Loucy (cell line): Measurements from ENCODE around the gene HAL.

Experiments
- H2AFZ ChIP-seq: fragments of 200-600 bp; sonication (generic); 2 replicates; pipeline ENCODE4 v1.6.0; 2016; ENCODE audit warnings: antibody characterized with exemption, mild to moderate bottlenecking, low read length, moderate library complexity
- H3F3A ChIP-seq: fragments of 200-600 bp; 2 replicates; pipeline ENCODE4 v1.6.0; 2016; ENCODE audit warnings: antibody characterized with exemption, low read depth, mild to moderate bottlenecking
- H3K27me3 ChIP-seq: fragments of 200-600 bp; sonication (generic); 2 replicates; pipeline ENCODE4 v1.6.1; 2014; ENCODE audit warnings: low read length, mild to moderate bottlenecking; ENCODE audit not compliant: insufficient read depth, poor library complexity, severe bottlenecking
- H3K36me3 ChIP-seq: fragments of 200-600 bp; sonication (generic); 2 replicates; pipeline ENCODE4 v1.6.1; 2016; ENCODE audit warnings: low read length; ENCODE audit not compliant: insufficient read depth
- H3K4me1 ChIP-seq: fragments of 200-600 bp; sonication (generic); 2 replicates; pipeline ENCODE4 v1.5.1; 2014; ENCODE audit warnings: low read length, mild to moderate bottlenecking; ENCODE audit not compliant: insufficient read depth, poor library complexity, severe bottlenecking
- H3K4me2 ChIP-seq: fragments of 200-600 bp; sonication (generic); 2 replicates; pipeline ENCODE4 v1.6.0; 2014; ENCODE audit warnings: antibody characterized with exemption, low read length, low read depth, mild to moderate bottlenecking; ENCODE audit not compliant: poor library complexity, severe bottlenecking
- H3K4me3 ChIP-seq: fragments of 200-600 bp; sonication (generic); 2 replicates; pipeline ENCODE4 v1.5.1; 2014; ENCODE audit warnings: low read length, mild to moderate bottlenecking, mixed read lengths; ENCODE audit not compliant: poor library complexity, severe bottlenecking
- H3K79me2 ChIP-seq: fragments of 200-600 bp; sonication (generic); 2 replicates; pipeline ENCODE4 v1.6.1; 2014; ENCODE audit warnings: low read length; ENCODE audit not compliant: insufficient read depth
- H3K9ac ChIP-seq: fragments of 200-600 bp; sonication (generic); 2 replicates; pipeline ENCODE4 v1.6.0; 2014; ENCODE audit warnings: mild to moderate bottlenecking, low read depth, low read length, moderate library complexity; ENCODE audit not compliant: poor library complexity, severe bottlenecking
- H3K9me2 ChIP-seq: fragments of 200-600 bp; sonication (generic); replicated peaks from 2 replicates; pipeline ENCODE4 v1.6.1; 2016; ENCODE audit warnings: low read depth, low read length, mixed read lengths
- H3K9me3 ChIP-seq: fragments of 200-600 bp; sonication (generic); 2 replicates; pipeline ENCODE4 v1.6.1; 2014; ENCODE audit warnings: mild to moderate bottlenecking, antibody characterized with exemption, low read length, low read depth; ENCODE audit not compliant: insufficient read depth
- H4K20me1 ChIP-seq: fragments of 200-600 bp; sonication (generic); 2 replicates; pipeline ENCODE4 v1.6.0; 2014; ENCODE audit warnings: antibody characterized with exemption, low read length, mild to moderate bottlenecking; ENCODE audit not compliant: insufficient read depth, poor library complexity, severe bottlenecking
- CTCF ChIP-seq: fragments of 200-600 bp; sonication (generic); conservative IDR thresholded peaks from 2 replicates; pipeline ENCODE4 v1.5.1; 2014; ENCODE audit warnings: mild to moderate bottlenecking, antibody characterized with exemption, low read length
- EZH2phosphoT487 ChIP-seq: fragments of 200-600 bp; IDR thresholded peaks from 2 replicates; pipeline ENCODE4 v1.6.1; 2018; ENCODE audit warnings: antibody characterized with exemption, mild to moderate bottlenecking, moderate library complexity, borderline replicate concordance

Gene HAL

GRCh38 chr12:95959107-95959506, 37.0 kb downstream of the HAL start:
- Histone ChIP-seq H3F3A (no peaks in the 10 kb centered on the region), H3K36me3 (no peaks in the 10 kb centered on the region), H3K9ac (no peak overlapping the region), H3K27me3 (no peaks in the 10 kb centered on the region), H3K4me2 (no peak overlapping the region), H3K4me3 (no peak overlapping the region), H2AFZ (no peak overlapping the region), H3K9me2 (no peaks in the 10 kb centered on the region), H3K9me3 (no peaks in the 10 kb centered on the region), H3K4me1 (no peaks in the 10 kb centered on the region), H3K79me2 (no peaks in the 10 kb centered on the region), H4K20me1 (no peaks in the 10 kb centered on the region)
- TF ChIP-seq CTCF (peak; percentile 52), EZH2phosphoT487 (no peak)

DNA sequence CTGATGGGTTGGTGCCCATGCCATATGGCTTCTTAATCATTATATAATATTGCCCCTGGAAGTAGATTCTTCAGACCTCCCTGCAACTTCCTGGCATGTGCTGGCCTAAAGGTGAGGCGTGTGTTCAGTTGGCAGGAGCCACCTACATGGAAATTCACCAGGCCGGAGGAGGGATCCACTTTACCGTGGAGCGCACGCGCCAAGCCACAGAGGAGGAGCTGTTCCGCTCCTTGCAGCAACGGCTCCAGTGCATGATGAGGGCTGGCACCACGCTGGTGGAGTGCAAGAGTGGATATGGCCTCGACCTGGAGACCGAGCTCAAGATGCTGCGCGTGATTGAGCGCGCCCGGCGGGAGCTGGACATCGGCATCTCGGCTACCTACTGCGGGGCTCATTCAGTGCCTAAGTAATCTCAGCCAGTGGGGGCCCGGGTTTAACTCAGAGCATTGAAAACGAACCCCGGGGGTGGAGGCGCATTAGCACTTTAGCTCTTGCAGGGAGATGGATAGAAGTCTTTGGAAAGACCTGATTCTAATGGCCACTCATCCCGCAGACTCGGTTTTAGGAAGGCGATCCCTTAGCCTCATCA, 39.5 kb downstream of the HAL start:
- TF ChIP-seq EZH2phosphoT487 (no peak), CTCF (no peak)
- no peaks in the 10 kb centered on the region for H3K79me2 ChIP-seq
- no peak overlapping the region for H3K9ac ChIP-seq
- H3K9me2 ChIP-seq, result no peaks in the 10 kb centered on the region
- no peaks in the 10 kb centered on the region for H3F3A ChIP-seq
- no peaks in the 10 kb centered on the region for H3K36me3 ChIP-seq
- H2AFZ ChIP-seq, result no peak overlapping the region
- no peaks in the 10 kb centered on the region for H3K9me3 ChIP-seq
- no peak overlapping the region for H3K4me3 ChIP-seq
- H3K27me3 ChIP-seq, result no peaks in the 10 kb centered on the region
- no peaks in the 10 kb centered on the region for H3K4me1 ChIP-seq
- no peak overlapping the region for H3K4me2 ChIP-seq
- no peaks in the 10 kb centered on the region for H4K20me1 ChIP-seq

DNA sequence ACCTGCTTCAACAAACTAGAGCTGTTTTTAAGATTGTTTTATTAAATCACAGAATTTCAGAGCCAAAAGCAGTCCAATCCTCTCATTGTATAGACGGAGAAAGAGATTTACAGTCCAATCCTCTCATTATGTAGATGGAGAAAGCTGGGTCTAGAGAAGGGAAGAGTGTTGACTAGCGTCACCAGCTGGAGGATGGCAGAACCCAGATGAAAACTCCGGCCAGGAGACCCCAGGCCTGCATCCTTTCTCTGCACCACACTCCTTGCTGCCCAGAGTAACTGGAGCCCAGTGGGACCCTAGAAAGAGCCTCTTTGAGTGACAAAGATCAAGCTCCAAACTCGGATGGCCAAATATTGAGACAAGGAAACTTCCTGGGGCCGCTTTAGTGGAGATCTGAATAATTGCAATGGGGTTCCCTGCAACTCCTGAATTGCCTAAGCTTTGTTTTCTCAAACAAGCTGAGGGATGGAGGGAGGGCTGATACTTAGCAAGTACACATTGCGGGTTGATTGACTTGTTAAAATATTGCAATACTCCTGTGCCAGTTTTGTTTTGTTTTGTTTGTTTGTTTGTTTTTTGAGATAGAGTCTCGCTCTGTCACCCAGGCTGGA, 40.5 kb downstream of the HAL start:
- Histone ChIP-seq H3K9ac (no peak overlapping the region), H3K9me2 (no peaks in the 10 kb centered on the region), H3K79me2 (no peaks in the 10 kb centered on the region), H3K36me3 (no peaks in the 10 kb centered on the region), H3K27me3 (no peaks in the 10 kb centered on the region), H2AFZ (no peak overlapping the region), H4K20me1 (no peaks in the 10 kb centered on the region), H3K4me3 (no peak overlapping the region), H3K4me2 (no peak overlapping the region), H3K4me1 (no peaks in the 10 kb centered on the region), H3F3A (no peaks in the 10 kb centered on the region), H3K9me3 (no peaks in the 10 kb centered on the region)
- TF ChIP-seq EZH2phosphoT487, result no peak
- no peak for TF ChIP-seq CTCF
